HepG2 (cell line): Measurements from ENCODE around the gene NAB1. TPM values are rescaled to one million over a fixed set of nuclear protein-coding genes. Genes with fewer than 3 reads are reported as not detected.
A peak's percentile ranks its signal among the peaks of the same experiment; 100 is the strongest.

ENCODE experiments used
- CENPT ChIP-seq: sonication (generic); formaldehyde crosslinking; IDR thresholded peaks from 2 replicates; pipeline ENCODE4 v1.8.0; 2022; ENCODE audit warnings: low read depth, mild to moderate bottlenecking, moderate library complexity, missing genetic modification reagents
- GRHL1 ChIP-seq: sonication (generic); formaldehyde crosslinking; conservative IDR thresholded peaks from 2 replicates; pipeline ENCODE4 v1.8.0; 2022; ENCODE audit warnings: missing genetic modification reagents
- HOXA5 ChIP-seq: sonication (generic); formaldehyde crosslinking; IDR thresholded peaks from 2 replicates; pipeline ENCODE4 v1.4.0; 2020; ENCODE audit warnings: missing genetic modification reagents
- KAT2B ChIP-seq: fragments of 150-350 bp; IDR thresholded peaks from 2 replicates; pipeline ENCODE4 v1.6.1; 2014; ENCODE audit warnings: low read depth, low read length, borderline replicate concordance
- MATR3 ChIP-seq: sonication (generic); formaldehyde crosslinking; IDR thresholded peaks from 2 replicates; pipeline ENCODE4 v1.4.0; 2020; ENCODE audit warnings: missing genetic modification reagents
- MYNN ChIP-seq: sonication (generic); formaldehyde crosslinking; IDR thresholded peaks from 2 replicates; pipeline ENCODE4 v1.4.0; 2020; ENCODE audit warnings: mild to moderate bottlenecking, low read depth, missing genetic modification reagents
- THAP7 ChIP-seq: sonication (generic); formaldehyde crosslinking; IDR thresholded peaks from 2 replicates; pipeline ENCODE4 v1.8.1; 2023; ENCODE audit warnings: mild to moderate bottlenecking, missing genetic modification reagents
- ZFP82 ChIP-seq: sonication (generic); formaldehyde crosslinking; IDR thresholded peaks from 2 replicates; pipeline ENCODE4 v1.5.1; 2020; ENCODE audit warnings: mild to moderate bottlenecking, missing genetic modification reagents, borderline replicate concordance
- ZNF407 ChIP-seq: sonication (generic); formaldehyde crosslinking; IDR thresholded peaks from one replicate; pipeline ENCODE4 v1.5.1; 2020; ENCODE audit warnings: mild to moderate bottlenecking, missing genetic modification reagents; ENCODE audit errors: not compliant biosample characterization
- ZNF619 ChIP-seq: sonication (generic); formaldehyde crosslinking; IDR thresholded peaks from 2 replicates; pipeline ENCODE4 v1.4.0; 2020; ENCODE audit warnings: mild to moderate bottlenecking, missing genetic modification reagents
- ZNF687 ChIP-seq: sonication (generic); formaldehyde crosslinking; IDR thresholded peaks from 2 replicates; pipeline ENCODE4 v1.5.1; 2020; ENCODE audit warnings: mild to moderate bottlenecking, missing genetic modification reagents, moderate library complexity
- ZNF691 ChIP-seq: sonication (generic); formaldehyde crosslinking; IDR thresholded peaks from 2 replicates; pipeline ENCODE4 v1.4.0; 2020; ENCODE audit warnings: missing genetic modification reagents, low read depth, mild to moderate bottlenecking, borderline replicate concordance
- polyA plus RNA-seq, 8 experiments: library from polyadenylated mRNA; depleted of rRNA in 3 of 8; stranded (reverse) in 7 of 8; unstranded in 1 of 8; fragments of >200 nt; fragmentation: Illumina TruSeq in 4 of 8; extraction: Trizol in 4 of 8; gene quantifications; 2 replicates each; pipeline versions ENCODE4 v1.2.1 to v1.2.3, GENCODE V29; 2011 to 2016; ENCODE audit warnings: low read depth in 4 of 8, missing spikeins in 1 of 8, mixed read lengths in 1 of 8; ENCODE audit not compliant: insufficient read depth in 1 of 8
- total RNA-seq, 5 experiments: library from RNA; depleted of rRNA; stranded (reverse); fragments of >200 nt; fragmentation: Illumina TruSeq; extraction: Trizol; gene quantifications; 2 replicates each; pipeline ENCODE4 v1.2.3, GENCODE V29; 2016; ENCODE audit warnings: low read depth in 1 of 5

NAB1 gene
- total and polyA plus RNA-seq, 2 of the 13 experiments (the other 11 are each of a cell fraction or from before 2014, with no cell fraction given): 24.5 to 46.0 TPM

GRCh38 chr2:190648289-190649034, 421 bp upstream of the NAB1 start (continued):
- TF ChIP-seq ZNF691 (CRISPR knock-in tag) (peak; percentile 37; the same call in 1 of the 2 replicates), KAT2B (no peak), MATR3 (no peak), ZNF687 (peak; percentile 80), MYNN (CRISPR knock-in tag) (no peak), THAP7 (CRISPR knock-in tag) (no peak), ZNF407 (CRISPR knock-in tag) (no peak), ZFP82 (peak; percentile 70; the same call in 1 of the 2 replicates), GRHL1 (CRISPR knock-in tag) (no peak), HOXA5 (no peak), CENPT (no peak), ZNF619 (CRISPR knock-in tag) (no peak)
